ENCODE results near the gene GRM4. TPM values are rescaled to one million over a fixed set of nuclear protein-coding genes. Genes with fewer than 3 reads are reported as not detected.

Gene GRM4
- total and polyA plus RNA-seq, 10 of the 15 experiments (the other 5 are each of a cell fraction or from before 2014, with no cell fraction given): 0.01 to 0.31 (median 0.05) TPM; not detected in 2

GRCh38 chr6:34093854-34094430 lies 51.9 kb downstream of the GRM4 start:
- Histone ChIP-seq H3K4me1 (ENCODE audit: control insufficient read depth, insufficient read depth, low read length) (no peaks in the 10 kb centered on the region), H3K9ac (ENCODE audit: control insufficient read depth, insufficient read depth, low read length) (no peak overlapping the region), H3K27me3 (replicated peaks in 1 of 2; ENCODE audit: control insufficient read depth in 2 of 2, insufficient read depth in 2 of 2, low read length in 1 of 2) (peaks cover 0 to 4% of the 10 kb centered on the region in 2 experiments; a peak in 3 of 4 replicates), H3K36me3 (ENCODE audit: control insufficient read depth in 2 of 2, insufficient read depth in 2 of 2, low read length in 1 of 2) (no peaks in the 10 kb centered on the region), H3K4me2 (ENCODE audit: control insufficient read depth, insufficient read depth) (no peak overlapping the region), H3K4me3 (no peak overlapping the region), H2AFZ (ENCODE audit: control insufficient read depth, low read depth, low read length) (no peak overlapping the region), H4K20me1 (ENCODE audit: control insufficient read depth, insufficient read depth) (no peaks in the 10 kb centered on the region), H3K79me2 (ENCODE audit: control insufficient read depth, insufficient read depth, low read length) (no peaks in the 10 kb centered on the region), H3K9me3 (replicated peaks; ENCODE audit: control insufficient read depth, insufficient read depth, low read length) (no peaks in the 10 kb centered on the region), H3K27ac (ENCODE audit: control insufficient read depth, insufficient read depth) (no peak overlapping the region)
- intact Hi-C loops (cut with micrococcal nuclease; ENCODE audit: unreplicated experiment): no loop called here
- ATAC-seq: no peak
- BruUV-seq (replicated peaks): no TSS peak
- CTCF ChIA-PET: no interaction called here
- in situ Hi-C loops (cut with MboI): no loop called here
- no peak for FAIRE-seq
- no peak for DNase-seq (ENCODE audit: low read depth, low spot score)
- WGBS (ENCODE audit: insufficient coverage, insufficient replicate concordance, low lambda C conversion rate, missing lambda C conversion rate): 4% methylated on average over 4 of the region's 4 CpGs
- RAD21 ChIA-PET (ENCODE audit: unreplicated experiment): no interaction called here
- POLR2A ChIA-PET: no interaction called here
- SMC1A ChIA-PET (ENCODE audit: uncharacterized antibody, unreplicated experiment): no interaction called here
- TF ChIP-seq SREBF1 (IDR thresholded peaks at IDR 0.05; ENCODE audit: low read length): no peak
- no peak for TF ChIP-seq KAT2A (conservative IDR thresholded peaks at IDR 0.05; ENCODE audit: control insufficient read depth, low read depth, low read length)
- no peak for TF ChIP-seq BHLHE40 (IDR thresholded peaks at IDR 0.05; ENCODE audit: borderline replicate concordance in 1 of 2, low read depth in 2 of 2, low read length in 1 of 2)
- no peak for TF ChIP-seq SPI1 (IDR thresholded peaks at IDR 0.05; ENCODE audit: borderline replicate concordance, insufficient read depth, low read depth, low read length)
- no peak for TF ChIP-seq SMAD5 (IDR thresholded peaks at IDR 0.05; ENCODE audit: low read depth)
- TF ChIP-seq USF2 (IDR thresholded peaks at IDR 0.05; ENCODE audit: borderline replicate concordance, low read depth, low read length): no peak
- no peak for TF ChIP-seq SMARCA5 (IDR thresholded peaks at IDR 0.05)
- no peak for TF ChIP-seq MAX (IDR thresholded peaks at IDR 0.05; ENCODE audit: low read depth, low read length)
- TF ChIP-seq CREB1 (IDR thresholded peaks at IDR 0.05; ENCODE audit: low read depth): no peak
- no peak for TF ChIP-seq SRF (IDR thresholded peaks at IDR 0.05; ENCODE audit: low read depth in 2 of 2, low read length in 2 of 2)
- TF ChIP-seq HSF1 (IDR thresholded peaks at IDR 0.05; ENCODE audit: low read depth, low read length): no peak
- no peak for TF ChIP-seq WRNIP1 (IDR thresholded peaks at IDR 0.05; ENCODE audit: borderline replicate concordance, low read depth, low read length)
- no peak for TF ChIP-seq RELA (IDR thresholded peaks at IDR 0.05; ENCODE audit: borderline replicate concordance, partially characterized antibody)
- TF ChIP-seq ZBTB40 (IDR thresholded peaks at IDR 0.05; ENCODE audit: borderline replicate concordance): no peak
- TF ChIP-seq MEF2A (IDR thresholded peaks at IDR 0.05; ENCODE audit: insufficient read depth, low read depth, low read length): no peak
- no peak for TF ChIP-seq RELB (IDR thresholded peaks at IDR 0.05; ENCODE audit: low read depth)

All from GM12878 (cell line).